ENCODE data around the gene CPA5. TPM values are rescaled to one million over a fixed set of nuclear protein-coding genes. Genes with fewer than 3 reads are reported as not detected.
A peak's percentile ranks its signal among the peaks of the same experiment; 100 is the strongest.

The CPA5 gene
- total RNA-seq, 1 donor from 2014 or later, result not detected

- Histone ChIP-seq H3K9me3 (peaks cover 3% of the 10 kb centered on the region), H3K36me3 (no peaks in the 10 kb centered on the region), H3K4me3 (no peak overlapping the region), H3K4me1 (no peaks in the 10 kb centered on the region), H3K27me3 (no peaks in the 10 kb centered on the region), H3K27ac (no peak overlapping the region)
- no peak for TF ChIP-seq CTCF (IDR thresholded peaks at IDR 0.05)
- ATAC-seq (peak; percentile 47), DNase-seq (no peak)
- intact Hi-C loops (cut with DNase I), result no loop called here
Observed at GRCh38 chr7:130363026-130363847, 18.6 kb downstream of the CPA5 start.

DNA sequence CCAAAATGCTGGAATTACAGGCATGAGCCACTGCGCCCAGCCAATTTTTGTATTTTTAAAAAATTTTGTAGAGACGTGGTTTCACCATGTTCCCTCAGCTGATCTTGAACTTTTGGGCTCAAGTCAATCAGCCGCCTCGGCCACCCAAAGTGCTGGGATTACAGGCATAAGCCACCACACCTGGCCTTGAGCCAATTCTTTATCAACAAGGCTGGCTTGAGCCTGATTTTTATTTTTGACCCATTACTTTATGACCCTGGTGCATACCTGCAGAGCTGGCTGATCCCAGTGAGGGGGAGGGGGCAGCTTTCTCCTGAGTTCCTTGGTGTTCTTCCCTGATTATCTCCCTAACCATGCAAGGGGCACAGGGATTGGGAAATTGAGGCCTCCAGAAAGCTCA lies 19.8 kb downstream of the CPA5 start:
- Histone ChIP-seq H3K36me3 (no peaks in the 10 kb centered on the region), H3K9me3 (peaks cover 1% of the 10 kb centered on the region), H3K27ac (no peak overlapping the region), H3K4me3 (no peak overlapping the region), H3K27me3 (no peaks in the 10 kb centered on the region), H3K4me1 (peaks cover 7% of the 10 kb centered on the region)
- ATAC-seq (no peak), DNase-seq (no peak)
- no peak for TF ChIP-seq CTCF (IDR thresholded peaks at IDR 0.05)
- intact Hi-C loops (cut with DNase I), result no loop called here

DNA sequence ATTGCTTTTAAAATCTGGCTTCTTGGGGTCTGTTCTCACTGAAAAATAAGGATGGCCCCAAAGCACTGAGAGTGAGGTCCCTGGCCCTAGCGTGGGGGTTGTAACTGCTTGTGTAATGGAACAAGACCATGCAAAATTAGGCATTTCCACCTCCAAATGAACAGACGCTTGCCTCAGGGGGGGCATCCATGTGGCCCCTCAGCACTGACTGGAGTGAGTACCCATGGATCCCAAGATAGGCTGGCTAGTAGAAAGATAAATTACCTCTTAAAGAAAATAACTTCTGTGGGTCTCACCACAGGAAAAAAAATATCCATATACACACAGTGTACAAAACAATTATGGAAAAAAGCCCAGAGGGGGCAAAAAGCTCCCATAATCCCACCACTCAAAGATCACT lies 20.5 kb downstream of the CPA5 start:
- Histone ChIP-seq H3K27me3 (no peaks in the 10 kb centered on the region), H3K27ac (no peak overlapping the region), H3K4me3 (no peak overlapping the region), H3K9me3 (no peaks in the 10 kb centered on the region), H3K4me1 (peaks cover 13% of the 10 kb centered on the region), H3K36me3 (no peaks in the 10 kb centered on the region)
- DNase-seq (no peak), ATAC-seq (no peak)
- intact Hi-C loops (cut with DNase I), result no loop called here
- TF ChIP-seq CTCF (IDR thresholded peaks at IDR 0.05), result no peak

DNA sequence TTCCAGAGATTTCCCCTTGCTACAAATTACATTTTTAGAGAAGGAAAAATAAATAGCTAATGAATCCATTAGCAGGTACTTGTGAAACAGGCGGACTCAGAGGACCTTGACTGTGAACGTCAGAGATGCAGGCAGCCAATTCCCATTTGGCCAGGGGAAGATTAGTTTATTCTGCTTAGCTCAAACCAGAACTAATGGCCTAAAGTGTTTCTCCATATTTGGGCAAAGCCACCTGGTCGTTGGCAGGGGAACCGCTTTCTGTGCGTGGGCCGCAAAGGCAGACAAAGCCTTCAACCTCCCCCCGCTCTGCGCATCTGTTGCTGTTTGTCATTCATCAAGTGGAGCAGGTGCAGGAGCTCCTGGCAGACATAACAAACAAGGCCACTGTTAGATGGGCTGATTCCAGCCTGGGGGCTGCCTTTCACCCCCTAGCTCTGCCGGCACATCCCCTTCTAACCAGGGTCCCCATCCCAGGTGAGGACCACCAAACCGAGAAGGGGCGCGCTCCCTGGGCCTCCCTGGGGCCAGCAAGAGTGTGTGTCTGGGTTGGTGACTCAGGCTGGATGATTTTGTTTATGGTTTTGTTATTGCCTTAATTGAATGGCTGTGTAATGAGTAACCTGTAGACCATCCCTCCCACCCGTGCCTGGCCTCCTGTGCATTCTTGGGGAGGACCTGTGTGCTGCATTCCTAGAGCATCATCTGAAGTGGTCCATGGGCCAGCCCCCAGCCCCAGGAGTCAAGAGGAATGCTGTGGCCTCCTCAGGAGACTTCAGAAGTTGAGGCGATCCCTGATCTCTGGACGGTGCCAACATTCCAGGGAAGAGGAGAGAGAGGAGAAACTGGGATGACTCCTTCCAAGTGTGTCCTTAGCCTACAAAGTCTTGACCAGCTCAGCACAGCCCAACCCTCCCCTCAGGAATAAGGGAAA lies 21.2 kb downstream of the CPA5 start:
- no peak overlapping the region for H3K4me3 ChIP-seq
- H3K9me3 ChIP-seq, result no peaks in the 10 kb centered on the region
- DNase-seq (no peak), ATAC-seq (no peak)
- intact Hi-C loops (cut with DNase I), result no loop called here
- H3K36me3 ChIP-seq, result no peaks in the 10 kb centered on the region
- peaks cover 19% of the 10 kb centered on the region for H3K4me1 ChIP-seq
- no peak for TF ChIP-seq CTCF (IDR thresholded peaks at IDR 0.05)
- H3K27me3 ChIP-seq, result no peaks in the 10 kb centered on the region
- H3K27ac ChIP-seq, result no peak overlapping the region

DNA sequence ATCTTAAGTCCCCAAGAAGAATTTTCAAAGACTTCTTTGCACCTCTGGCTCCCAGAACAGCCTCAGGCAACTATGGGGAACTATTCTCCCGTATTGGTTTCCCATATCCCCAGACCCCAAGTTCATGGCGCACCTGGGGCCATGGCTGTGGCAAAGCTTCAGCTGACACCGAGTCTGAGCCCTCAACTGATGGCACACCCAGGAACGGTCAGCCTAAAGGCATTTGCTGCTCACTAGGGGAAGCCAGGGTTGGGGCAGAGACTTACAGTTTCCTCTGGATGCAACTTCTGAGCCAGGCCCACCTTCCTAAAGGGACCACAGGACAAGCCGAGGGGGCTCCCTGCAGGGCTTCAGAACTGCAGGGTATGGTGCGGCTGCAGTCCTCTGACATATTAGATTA lies 21.9 kb downstream of the CPA5 start:
- no peak overlapping the region for H3K27ac ChIP-seq
- no peak for ATAC-seq

More for the DNA sequence above, 21.9 kb downstream of the CPA5 start:
- Histone ChIP-seq H3K4me1 (peaks cover 20% of the 10 kb centered on the region), H3K36me3 (no peaks in the 10 kb centered on the region), H3K4me3 (no peak overlapping the region), H3K27me3 (no peaks in the 10 kb centered on the region), H3K9me3 (no peaks in the 10 kb centered on the region)
- peak; percentile 23 for DNase-seq
- intact Hi-C loops (cut with DNase I), result no loop called here
- no peak for TF ChIP-seq CTCF (IDR thresholded peaks at IDR 0.05)
